Myocyte (in vitro differentiated cells): ENCODE data around the gene HMX1. TPM values are rescaled to one million over a fixed set of nuclear protein-coding genes. Genes with fewer than 3 reads are reported as not detected.

Experiments used
- DNase-seq: peaks from one replicate; pipeline ENCODE4 v3.0.0-alpha.2; 2012; ENCODE audit warnings: low read depth
- polyA plus RNA-seq: library from polyadenylated mRNA; unstranded; fragments of >200 nt; gene quantifications from one replicate; pipeline ENCODE4 v1.2.1, GENCODE V29; 2012; ENCODE audit warnings: missing spikeins
- total RNA-seq: library from RNA; depleted of rRNA; stranded (reverse); fragments of >200 nt; gene quantifications from 2 replicates; pipeline ENCODE4 v1.2.3, GENCODE V29; 2014

HMX1 gene
- not detected in 2 replicates for total RNA-seq
- polyA plus RNA-seq, result not detected

GRCh38 chr4:8871417-8872401 lies at the start of gene HMX1:
HMX1 (minus strand) TSS chr4:8871839; CDS start chr4:8871614, 225 bp downstream.
- no peak for DNase-seq

GRCh38 chr4:8920969-8921368 lies 49.3 kb upstream of the HMX1 start:
- no peak for DNase-seq

- DNase-seq, result no peak
These were observed 48.8 kb upstream of the HMX1 start for GRCh38 chr4:8920289-8920965.

- DNase-seq, result no peak
These were observed 48.1 kb upstream of the HMX1 start for GRCh38 chr4:8919651-8920288.

GRCh38 chr4:8917868-8918783 lies 46.5 kb upstream of the HMX1 start:
- peak; percentile 57 for DNase-seq

GRCh38 chr4:8917321-8917811 lies 45.7 kb upstream of the HMX1 start:
- no peak for DNase-seq

- DNase-seq, result no peak
These were observed 45.3 kb upstream of the HMX1 start for GRCh38 chr4:8916906-8917305.

- DNase-seq, result no peak
These were observed 44.8 kb upstream of the HMX1 start for GRCh38 chr4:8916351-8916885.

GRCh38 chr4:8915201-8916200 lies 43.9 kb upstream of the HMX1 start:
- no peak for DNase-seq

GRCh38 chr4:8914461-8915171 lies 43.0 kb upstream of the HMX1 start:
- DNase-seq, result no peak

GRCh38 chr4:8913858-8914460 lies 42.3 kb upstream of the HMX1 start:
- DNase-seq, result no peak

GRCh38 chr4:8913121-8913857 lies 41.6 kb upstream of the HMX1 start:
- no peak for DNase-seq

- DNase-seq, result no peak
These were observed 40.9 kb upstream of the HMX1 start for GRCh38 chr4:8912506-8912905.

GRCh38 chr4:8912089-8912455 lies 40.4 kb upstream of the HMX1 start:
- no peak for DNase-seq

- DNase-seq, result no peak
These were observed 39.9 kb upstream of the HMX1 start for GRCh38 chr4:8911316-8912088.

GRCh38 chr4:8910822-8911315 lies 39.2 kb upstream of the HMX1 start:
- DNase-seq, result no peak
